Measurements from ENCODE around the gene ZNF101. TPM values are rescaled to one million over a fixed set of nuclear protein-coding genes. Genes with fewer than 3 reads are reported as not detected.

The ZNF101 gene
- total and polyA plus RNA-seq, 2 donors (not counting 1 experiment from before 2014, with no cell fraction given): 4.4 to 5.4 TPM

- DNase-seq (ENCODE audit: low read depth in 2 of 2): no peak
- Histone ChIP-seq H3K4me3 (replicated peaks in 1 of 4; ENCODE audit: control extremely low read depth in 1 of 4, insufficient read depth in 1 of 4, low read depth in 3 of 4, low read length in 4 of 4) (no peak overlapping the region), H3K4me2 (ENCODE audit: extremely low read depth, insufficient read depth, low read length) (no peak overlapping the region), H3K9me3 (ENCODE audit: control insufficient read depth, insufficient read depth, low read depth, low read length) (peaks cover 11% of the 10 kb centered on the region), H3K79me2 (ENCODE audit: control insufficient read depth, insufficient read depth, low read length) (no peaks in the 10 kb centered on the region), H3K9ac (ENCODE audit: insufficient read depth, low read length) (no peak overlapping the region), H3K27me3 (ENCODE audit: control insufficient read depth, insufficient read depth, low read length) (no peaks in the 10 kb centered on the region), H3K4me1 (ENCODE audit: control insufficient read depth, extremely low read depth, insufficient read depth, low read length) (no peaks in the 10 kb centered on the region), H2AFZ (ENCODE audit: low read length) (no peak overlapping the region), H3K36me3 (ENCODE audit: control insufficient read depth, insufficient read depth, low read length) (peaks cover 4% of the 10 kb centered on the region), H3K27ac (ENCODE audit: insufficient read depth, low read length) (no peak overlapping the region), H4K20me1 (ENCODE audit: control insufficient read depth, extremely low read depth, insufficient read depth, low read length) (no peaks in the 10 kb centered on the region)
- TF ChIP-seq CTCF (conservative IDR thresholded peaks at IDR 0.05 in 1 of 2, IDR thresholded peaks at IDR 0.05 in 1 of 2; ENCODE audit: low read depth in 1 of 2, low read length in 2 of 2): no peak
- no peak for TF ChIP-seq EZH2 (IDR thresholded peaks at IDR 0.05; ENCODE audit: low read length, missing control alignments)
Measured at GRCh38 chr19:19711934-19712828, 43.5 kb downstream of the ZNF101 start.

- H3K79me2 ChIP-seq (ENCODE audit: control insufficient read depth, insufficient read depth, low read length): no peaks in the 10 kb centered on the region
- no peaks in the 10 kb centered on the region for H3K9me3 ChIP-seq (ENCODE audit: control insufficient read depth, insufficient read depth, low read depth, low read length)
- TF ChIP-seq CTCF (conservative IDR thresholded peaks at IDR 0.05 in 1 of 2, IDR thresholded peaks at IDR 0.05 in 1 of 2; ENCODE audit: low read depth in 1 of 2, low read length in 2 of 2): no peak
- no peak for TF ChIP-seq EZH2 (IDR thresholded peaks at IDR 0.05; ENCODE audit: low read length, missing control alignments)
- H3K4me3 ChIP-seq (replicated peaks in 1 of 4; ENCODE audit: control extremely low read depth in 1 of 4, insufficient read depth in 1 of 4, low read depth in 3 of 4, low read length in 4 of 4): no peak overlapping the region
- H3K36me3 ChIP-seq (ENCODE audit: control insufficient read depth, insufficient read depth, low read length): no peaks in the 10 kb centered on the region
- no peak overlapping the region for H3K4me2 ChIP-seq (ENCODE audit: extremely low read depth, insufficient read depth, low read length)
- no peaks in the 10 kb centered on the region for H3K27me3 ChIP-seq (ENCODE audit: control insufficient read depth, insufficient read depth, low read length)
- no peak overlapping the region for H2AFZ ChIP-seq (ENCODE audit: low read length)
- no peaks in the 10 kb centered on the region for H3K4me1 ChIP-seq (ENCODE audit: control insufficient read depth, extremely low read depth, insufficient read depth, low read length)
- H4K20me1 ChIP-seq (ENCODE audit: control insufficient read depth, extremely low read depth, insufficient read depth, low read length): no peaks in the 10 kb centered on the region
- H3K9ac ChIP-seq (ENCODE audit: insufficient read depth, low read length): no peak overlapping the region
- DNase-seq (ENCODE audit: low read depth in 2 of 2): no peak
- H3K27ac ChIP-seq (ENCODE audit: insufficient read depth, low read length): no peak overlapping the region
Measured at GRCh38 chr19:19719798-19720197, 51.2 kb downstream of the ZNF101 start.

GRCh38 chr19:19721896-19722295, 53.3 kb downstream of the ZNF101 start:
- DNase-seq (ENCODE audit: low read depth in 2 of 2): no peak
- Histone ChIP-seq H3K27me3 (ENCODE audit: control insufficient read depth, insufficient read depth, low read length) (no peaks in the 10 kb centered on the region), H3K79me2 (ENCODE audit: control insufficient read depth, insufficient read depth, low read length) (no peaks in the 10 kb centered on the region), H4K20me1 (ENCODE audit: control insufficient read depth, extremely low read depth, insufficient read depth, low read length) (no peaks in the 10 kb centered on the region), H3K4me2 (ENCODE audit: extremely low read depth, insufficient read depth, low read length) (no peak overlapping the region), H2AFZ (ENCODE audit: low read length) (no peak overlapping the region), H3K36me3 (ENCODE audit: control insufficient read depth, insufficient read depth, low read length) (no peaks in the 10 kb centered on the region), H3K27ac (ENCODE audit: insufficient read depth, low read length) (no peak overlapping the region), H3K9ac (ENCODE audit: insufficient read depth, low read length) (no peak overlapping the region), H3K9me3 (ENCODE audit: control insufficient read depth, insufficient read depth, low read depth, low read length) (no peaks in the 10 kb centered on the region), H3K4me1 (ENCODE audit: control insufficient read depth, extremely low read depth, insufficient read depth, low read length) (no peaks in the 10 kb centered on the region), H3K4me3 (replicated peaks in 1 of 4; ENCODE audit: control extremely low read depth in 1 of 4, insufficient read depth in 1 of 4, low read depth in 3 of 4, low read length in 4 of 4) (no peak overlapping the region)
- TF ChIP-seq CTCF (conservative IDR thresholded peaks at IDR 0.05 in 1 of 2, IDR thresholded peaks at IDR 0.05 in 1 of 2; ENCODE audit: low read depth in 1 of 2, low read length in 2 of 2): no peak
- no peak for TF ChIP-seq EZH2 (IDR thresholded peaks at IDR 0.05; ENCODE audit: low read length, missing control alignments)

Measured in fibroblast of lung (primary cell).